GM18520 (cell line): Measurements from ENCODE around the gene TSPEAR.
"Not testable (repeated sequence)": the region's sequence is repeated elsewhere in the genome, so short reads cannot be mapped to it uniquely, and the experiment has no call there.

Experiments used
- ATAC-seq: cut with Tn5 transposase; IDR thresholded peaks from one replicate; pipeline ENCODE4 v1.9.1; 2021; ENCODE audit not compliant: unreplicated experiment

TSPEAR gene

DNA sequence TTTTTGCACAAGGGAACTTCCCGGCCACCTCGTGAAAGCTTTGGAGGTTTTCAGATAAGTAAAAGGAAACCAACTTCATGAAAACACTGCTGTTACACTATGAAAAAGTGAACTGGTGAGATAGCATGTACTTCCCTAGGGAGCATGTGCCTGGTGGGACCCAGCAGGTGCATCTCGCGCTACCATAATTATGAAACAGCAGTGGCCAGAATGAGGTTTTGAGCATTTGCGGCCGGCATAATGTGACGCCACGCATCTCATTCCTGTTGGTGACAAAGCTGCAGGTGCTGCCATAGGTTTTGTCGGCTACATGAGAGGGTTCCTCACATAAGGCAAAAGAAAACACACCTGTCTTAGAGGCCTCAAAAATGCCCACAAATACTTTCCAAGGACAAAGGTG lies 154.5 kb downstream of the TSPEAR start:
- ATAC-seq = no peak

DNA sequence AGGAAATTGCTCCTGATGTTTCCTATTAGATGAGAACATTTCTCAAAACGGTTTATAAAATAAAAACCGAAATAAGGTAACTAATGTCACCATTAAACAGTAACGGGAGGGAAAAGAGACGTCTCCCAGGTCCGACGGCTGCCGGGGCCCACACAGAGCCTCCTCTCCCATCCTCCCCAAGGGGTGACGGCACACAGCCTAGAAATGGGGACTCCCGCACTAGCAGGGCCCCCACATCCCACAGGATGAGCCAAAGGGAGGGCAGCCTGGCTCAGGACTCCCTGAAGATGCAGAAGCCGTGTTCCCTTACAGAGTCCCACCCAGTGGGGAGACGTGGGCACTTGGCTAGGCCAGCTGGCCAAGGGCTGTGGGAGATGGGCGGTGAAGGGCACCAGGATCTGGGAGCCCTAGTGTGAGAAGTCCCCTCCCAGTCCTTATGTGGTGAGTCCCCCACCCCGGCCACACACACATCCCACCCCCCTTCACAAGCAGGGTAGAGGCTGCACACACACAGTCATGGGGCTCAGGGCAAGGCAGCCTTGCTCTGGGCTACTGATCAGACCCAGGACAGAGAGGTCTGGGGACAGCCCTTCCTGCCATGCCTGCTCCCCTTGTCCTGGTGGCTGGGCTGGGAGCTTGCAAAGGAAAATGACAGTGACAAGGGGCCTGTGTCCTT lies 156.0 kb downstream of the TSPEAR start:
- ATAC-seq = no peak

- ATAC-seq = no peak
Measured at GRCh38 chr21:44552681-44553080, 158.7 kb downstream of the TSPEAR start.

DNA sequence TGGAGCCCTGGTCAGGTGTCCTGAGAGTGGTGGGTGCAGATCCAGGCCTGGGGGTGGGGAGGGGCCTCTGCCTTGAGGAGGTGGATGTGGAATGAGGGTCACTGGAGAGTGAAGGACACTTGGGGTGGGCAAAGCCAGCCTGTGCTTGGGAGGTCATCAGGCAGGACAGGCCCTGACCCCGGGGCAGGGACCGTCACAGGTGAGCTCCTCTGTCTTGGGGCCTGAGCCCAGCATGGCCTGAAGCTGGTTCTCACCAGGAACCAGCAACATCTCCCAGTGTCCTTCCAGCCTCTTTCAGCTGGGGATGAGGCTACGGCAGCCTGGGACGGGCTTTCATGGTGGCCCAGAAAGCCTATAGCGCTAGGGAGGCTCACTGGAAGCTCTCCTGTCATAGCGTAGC lies 159.2 kb downstream of the TSPEAR start:
- no peak for ATAC-seq

- ATAC-seq = no peak
Measured at GRCh38 chr21:44551340-44551961, 159.9 kb downstream of the TSPEAR start, which contains the start of gene KRTAP10-2. Gene KRTAP10-2, minus strand, starts transcription at chr21:44551505. Its CDS starts 47 bp downstream, at chr21:44551458.

- no peak for ATAC-seq
Measured at GRCh38 chr21:44550807-44551206, 160.6 kb downstream of the TSPEAR start.

GRCh38 chr21:44550285-44550684 lies 161.1 kb downstream of the TSPEAR start:
- not testable (repeated sequence) for ATAC-seq

DNA sequence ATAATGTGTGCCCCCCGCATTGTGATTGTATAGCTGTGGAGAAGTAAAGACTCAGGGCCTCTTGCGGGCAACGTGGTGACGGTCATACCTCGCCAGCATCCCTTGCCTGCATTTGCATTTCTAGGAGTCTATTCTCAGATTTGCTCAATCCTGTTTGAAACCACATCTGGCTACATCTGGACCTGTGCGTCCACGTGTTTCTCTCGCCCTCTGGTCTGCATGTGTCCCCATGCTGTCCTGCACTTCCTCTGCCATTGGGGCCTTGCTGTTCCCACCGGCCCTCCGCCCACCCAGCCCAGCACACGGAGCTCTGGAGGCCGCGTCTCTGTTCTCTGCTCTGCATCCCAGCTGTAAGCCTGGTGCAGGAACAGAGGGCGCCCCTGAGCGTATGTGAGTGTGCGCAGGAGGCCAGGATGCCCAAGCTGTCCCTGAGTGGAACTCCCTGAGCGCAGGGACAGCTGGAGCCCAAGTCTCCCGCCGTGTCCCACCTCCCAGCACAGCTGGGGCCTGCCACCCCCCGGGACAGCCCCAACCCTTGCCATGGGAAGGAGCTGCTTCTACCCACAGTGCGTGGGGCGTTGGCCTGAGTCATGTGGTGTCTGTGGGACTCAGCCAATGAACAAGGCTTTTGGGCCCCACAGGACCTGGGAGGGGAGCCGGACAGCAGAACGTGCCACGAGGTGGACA lies 161.7 kb downstream of the TSPEAR start:
- ATAC-seq = no peak

DNA sequence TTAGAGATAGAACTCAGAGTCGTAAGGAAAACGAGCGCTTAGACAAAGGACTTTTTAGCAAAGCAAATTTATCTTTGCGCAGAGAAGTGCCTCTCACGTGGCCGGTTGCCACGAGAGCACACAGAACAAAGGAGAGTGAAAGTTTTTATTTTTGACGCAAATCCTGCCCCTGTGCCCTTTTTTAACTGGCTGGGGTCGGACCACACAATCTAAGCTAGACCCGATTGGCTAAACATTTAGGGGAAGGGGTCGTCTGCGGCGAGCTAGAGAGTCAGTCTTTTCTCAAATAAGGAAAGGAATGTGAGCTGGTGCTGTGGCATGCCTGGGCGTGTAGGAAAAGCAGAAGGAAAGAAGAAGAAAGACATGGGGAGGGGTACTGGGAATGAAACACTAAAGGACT lies 162.4 kb downstream of the TSPEAR start:
- ATAC-seq = no peak

DNA sequence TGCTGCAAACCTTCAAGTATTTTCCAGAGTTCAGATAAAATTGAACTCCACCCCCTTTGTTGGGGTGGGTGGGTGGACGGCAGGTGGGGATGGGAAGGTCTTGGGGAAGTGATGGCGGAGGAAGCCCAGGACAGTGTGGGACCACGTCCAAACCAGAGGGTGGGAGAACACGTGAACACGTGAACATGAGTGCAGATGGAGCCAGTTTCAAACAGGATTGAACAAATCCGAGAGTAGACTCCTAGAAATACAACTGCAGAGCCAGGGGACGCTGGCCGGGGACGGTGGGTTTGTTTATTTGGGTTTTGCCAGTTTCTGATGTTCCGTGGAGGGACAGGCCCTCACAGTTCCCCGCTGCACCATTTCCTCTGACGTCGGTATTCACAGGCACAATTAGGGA lies 163.0 kb downstream of the TSPEAR start:
- no peak for ATAC-seq

GRCh38 chr21:44547656-44548331 lies 163.6 kb downstream of the TSPEAR start:
- ATAC-seq = no peak

DNA sequence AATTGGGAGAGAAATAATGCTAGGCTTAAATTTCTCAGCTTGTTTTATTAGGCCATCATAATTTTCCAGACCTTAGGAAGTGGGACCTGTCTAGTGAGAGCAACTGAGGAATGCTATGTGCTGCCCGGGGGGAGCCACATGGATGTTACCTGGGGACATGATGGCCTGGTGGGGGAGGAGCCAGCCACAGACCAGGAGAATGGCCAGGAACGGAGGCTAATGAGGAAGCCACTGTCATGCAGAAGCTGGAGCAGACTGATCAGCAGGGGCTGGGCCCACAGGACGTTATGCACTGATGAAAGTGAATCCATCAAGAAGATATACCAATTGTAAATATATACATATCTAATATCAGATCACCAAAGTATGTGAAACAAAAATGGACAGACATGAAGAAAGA lies 166.8 kb downstream of the TSPEAR start:
- ATAC-seq = no peak

GRCh38 chr21:44542716-44543115 lies 168.7 kb downstream of the TSPEAR start:
- ATAC-seq = no peak

DNA sequence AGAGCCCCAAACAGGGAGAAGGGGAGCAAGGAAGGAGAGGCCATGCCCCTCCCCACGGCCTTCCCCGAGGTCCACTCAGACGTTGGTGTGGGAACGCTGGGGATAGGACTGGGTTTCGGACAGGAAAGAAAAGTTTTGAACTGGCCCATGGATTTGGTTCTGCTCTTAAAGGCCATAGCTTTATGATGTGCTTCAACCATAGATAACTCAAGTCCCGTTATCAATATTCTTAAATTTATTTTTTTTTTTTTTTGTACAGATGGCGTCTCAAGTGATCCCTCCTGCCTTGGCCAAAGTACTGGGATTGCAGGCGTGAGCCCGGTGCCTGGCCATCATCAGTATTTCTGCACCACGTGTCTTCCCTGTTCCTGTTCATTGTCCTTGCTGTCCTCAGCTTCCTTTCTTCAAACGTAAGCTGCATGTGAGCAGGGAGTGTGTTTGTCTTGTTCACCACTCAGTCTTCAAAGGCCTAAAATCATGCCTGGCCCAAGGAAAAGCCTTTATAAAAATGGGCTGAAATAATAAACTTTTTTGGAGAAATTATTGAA lies 170.6 kb downstream of the TSPEAR start:
- no peak for ATAC-seq

GRCh38 chr21:44539991-44540666 lies 171.2 kb downstream of the TSPEAR start, which contains the start of gene KRTAP10-1:
Gene KRTAP10-1, minus strand, starts transcription at chr21:44540195. Its CDS starts 45 bp downstream, at chr21:44540150.
- ATAC-seq = no peak

- ATAC-seq = no peak
Measured at GRCh38 chr21:44539046-44539445, 172.3 kb downstream of the TSPEAR start.

DNA sequence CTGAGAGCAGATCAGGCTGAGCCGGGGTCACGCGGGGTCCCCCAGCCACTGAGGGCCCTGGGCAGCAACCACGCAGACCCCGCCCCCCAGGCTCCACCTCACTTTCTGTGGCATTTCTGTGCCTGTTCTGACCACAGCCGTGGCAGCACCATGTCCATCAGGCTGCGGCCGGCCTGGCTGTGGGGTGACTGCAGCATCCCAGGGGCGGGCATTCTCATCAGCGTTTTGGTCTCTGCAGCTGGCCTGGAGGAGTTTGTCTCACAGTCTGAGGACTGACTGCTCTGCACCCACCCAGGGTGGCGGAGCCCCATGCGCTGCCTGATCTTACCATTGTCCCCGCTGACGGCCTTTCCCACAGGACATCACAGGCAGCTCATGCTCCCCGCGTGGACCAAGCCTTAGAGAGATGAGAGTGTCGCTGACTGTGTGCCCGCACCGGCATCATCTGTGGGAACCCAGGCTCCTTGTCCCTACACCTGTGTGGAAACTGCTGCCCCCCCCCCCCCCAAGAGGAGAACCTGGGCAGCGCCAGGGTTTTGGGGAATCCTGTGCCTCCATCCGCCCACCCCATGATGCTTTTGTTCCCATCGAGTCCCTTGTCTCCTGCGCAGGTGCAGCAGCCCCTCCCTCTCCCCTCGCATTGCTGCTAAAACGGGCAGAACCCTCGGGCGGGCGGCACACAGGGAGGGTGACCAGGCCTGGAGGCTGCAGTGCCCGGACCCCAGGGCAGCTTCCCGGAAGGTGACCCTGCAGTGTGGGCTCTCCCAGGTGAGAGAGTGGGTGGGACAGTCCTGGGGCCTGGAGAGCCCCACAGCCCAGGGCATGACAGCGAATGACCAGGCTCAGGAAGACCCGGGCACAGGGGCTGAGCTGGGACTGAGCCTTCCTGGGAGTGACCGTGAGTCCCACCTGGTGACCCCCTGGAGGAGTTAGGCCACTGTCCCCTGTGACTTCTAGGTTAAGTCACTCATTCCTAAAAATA lies 173.2 kb downstream of the TSPEAR start:
- ATAC-seq = no peak

- ATAC-seq = no peak
Measured at GRCh38 chr21:44535963-44536362, 175.4 kb downstream of the TSPEAR start.

DNA sequence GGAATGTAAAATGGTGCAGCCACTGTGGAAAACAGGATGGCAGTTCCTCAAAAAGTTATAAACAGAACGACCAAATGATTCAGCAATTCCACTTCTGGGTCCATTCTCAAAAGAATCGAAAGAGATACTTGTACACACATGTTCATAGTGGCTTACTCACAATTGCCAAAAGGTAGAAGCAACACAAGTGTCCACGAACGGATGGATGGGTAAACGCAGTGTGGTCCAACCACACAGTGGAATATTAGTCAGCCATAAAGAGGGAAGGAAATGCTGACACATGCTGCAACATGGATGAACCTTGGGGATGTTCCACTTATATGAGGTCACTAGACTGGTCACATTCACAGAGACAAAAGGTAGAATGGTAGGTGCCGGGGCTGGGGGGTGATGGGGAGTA lies 176.7 kb downstream of the TSPEAR start:
- no peak for ATAC-seq
